ENCODE measurements around the gene ADAMTS12. TPM values are rescaled to one million over a fixed set of nuclear protein-coding genes. Genes with fewer than 3 reads are reported as not detected.

ADAMTS12 gene
- total and polyA plus RNA-seq, 10 of the 15 experiments (the other 5 are each of a cell fraction or from before 2014, with no cell fraction given): 0.11 to 35.8 (median 20.7) TPM

GRCh38 chr5:33725806-33726205, 166.0 kb downstream of the ADAMTS12 start:
- SMC1A ChIA-PET (ENCODE audit: uncharacterized antibody, unreplicated experiment): interaction anchor here (0.9 to 1.4 kb wide), 5 partner anchors 19 to 209 kb away, joined by 3 read pairs; no protein-coding TSS in a partner anchor
- DNase-seq (ENCODE audit: low read depth, low spot score) (no peak), ATAC-seq (no peak), FAIRE-seq (no peak)
- H3K4me2 ChIP-seq (ENCODE audit: control insufficient read depth, insufficient read depth): no peak overlapping the region
- H3K79me2 ChIP-seq (ENCODE audit: control insufficient read depth, insufficient read depth, low read length): no peaks in the 10 kb centered on the region
- CTCF ChIA-PET: no interaction called here
- no peak overlapping the region for H2AFZ ChIP-seq (ENCODE audit: control insufficient read depth, low read depth, low read length)
- BruUV-seq (replicated peaks): no TSS peak
- no peaks in the 10 kb centered on the region; the same call in 2 of the 3 replicates for H3K9me3 ChIP-seq (replicated peaks; ENCODE audit: control insufficient read depth, insufficient read depth, low read length)
- RAD21 ChIA-PET (ENCODE audit: unreplicated experiment): interaction anchor here (0.8 kb wide), 1 partner anchor 137 kb away, joined by 3 read pairs; no protein-coding TSS in a partner anchor
- H3K4me3 ChIP-seq: no peak overlapping the region
- 33% methylated on average over 3 of the region's 3 CpGs for WGBS (ENCODE audit: insufficient coverage, insufficient replicate concordance, low lambda C conversion rate, missing lambda C conversion rate)
- no peaks in the 10 kb centered on the region for H3K36me3 ChIP-seq (ENCODE audit: control insufficient read depth in 2 of 2, insufficient read depth in 2 of 2, low read length in 1 of 2)
- no peak overlapping the region for H3K27ac ChIP-seq (ENCODE audit: control insufficient read depth, insufficient read depth)
- H3K9ac ChIP-seq (ENCODE audit: control insufficient read depth, insufficient read depth, low read length): no peak overlapping the region
- H3K27me3 ChIP-seq (replicated peaks in 1 of 2; ENCODE audit: control insufficient read depth in 2 of 2, insufficient read depth in 2 of 2, low read length in 1 of 2): no peaks in the 10 kb centered on the region
- intact Hi-C loops (cut with micrococcal nuclease; ENCODE audit: unreplicated experiment) (no loop called here), in situ Hi-C loops (cut with MboI) (no loop called here)
- no peaks in the 10 kb centered on the region for H4K20me1 ChIP-seq (ENCODE audit: control insufficient read depth, insufficient read depth)
- H3K4me1 ChIP-seq (ENCODE audit: control insufficient read depth, insufficient read depth, low read length): no peaks in the 10 kb centered on the region
- POLR2A ChIA-PET: interaction anchor here (1.3 to 1.4 kb wide), 2 partner anchors 17 to 49 kb away, joined by 3 read pairs; no protein-coding TSS in a partner anchor
- TF ChIP-seq ZNF207 (IDR thresholded peaks at IDR 0.05; ENCODE audit: borderline replicate concordance): no peak
- no peak for TF ChIP-seq SP1 (IDR thresholded peaks at IDR 0.05; ENCODE audit: low read depth, low read length)
- no peak for TF ChIP-seq POLR2AphosphoS5 (IDR thresholded peaks at IDR 0.05; ENCODE audit: low read length)
- TF ChIP-seq ZBTB4 (CRISPR knock-in tag; IDR thresholded peaks at IDR 0.05): no peak
- TF ChIP-seq NR2F1 (conservative IDR thresholded peaks at IDR 0.05): no peak
- TF ChIP-seq CHD2 (IDR thresholded peaks at IDR 0.05; ENCODE audit: borderline replicate concordance, low read depth, low read length): no peak
- no peak for TF ChIP-seq CREM (IDR thresholded peaks at IDR 0.05; ENCODE audit: low read depth)
- TF ChIP-seq MXI1 (IDR thresholded peaks at IDR 0.05; ENCODE audit: low read depth, low read length): no peak
- TF ChIP-seq JUNB (IDR thresholded peaks at IDR 0.05): no peak
- no peak for TF ChIP-seq NRF1 (conservative IDR thresholded peaks at IDR 0.05; ENCODE audit: low read depth, low read length)
- TF ChIP-seq SPI1 (IDR thresholded peaks at IDR 0.05; ENCODE audit: borderline replicate concordance, insufficient read depth, low read depth, low read length): no peak
- no peak for TF ChIP-seq CREB1 (IDR thresholded peaks at IDR 0.05; ENCODE audit: low read depth)
- TF ChIP-seq PBX3 (IDR thresholded peaks at IDR 0.05; ENCODE audit: insufficient replicate concordance, low read depth, low read length): no peak
- TF ChIP-seq ZNF622 (IDR thresholded peaks at IDR 0.05): no peak
- no peak for TF ChIP-seq NFXL1 (IDR thresholded peaks at IDR 0.05; ENCODE audit: borderline replicate concordance)
- no peak for TF ChIP-seq RAD21 (IDR thresholded peaks at IDR 0.05; ENCODE audit: insufficient read depth, low read depth, low read length)
- TF ChIP-seq IRF4 (IDR thresholded peaks at IDR 0.05; ENCODE audit: low read depth, low read length): no peak
- no peak for TF ChIP-seq PML (IDR thresholded peaks at IDR 0.05; ENCODE audit: low read length)
- no peak for TF ChIP-seq SKIL (IDR thresholded peaks at IDR 0.05; ENCODE audit: low read depth, poor library complexity, severe bottlenecking)
